ENCODE results near the gene OR51A2. TPM values are rescaled to one million over a fixed set of nuclear protein-coding genes. Genes with fewer than 3 reads are reported as not detected.

OR51A2 gene, protein sequence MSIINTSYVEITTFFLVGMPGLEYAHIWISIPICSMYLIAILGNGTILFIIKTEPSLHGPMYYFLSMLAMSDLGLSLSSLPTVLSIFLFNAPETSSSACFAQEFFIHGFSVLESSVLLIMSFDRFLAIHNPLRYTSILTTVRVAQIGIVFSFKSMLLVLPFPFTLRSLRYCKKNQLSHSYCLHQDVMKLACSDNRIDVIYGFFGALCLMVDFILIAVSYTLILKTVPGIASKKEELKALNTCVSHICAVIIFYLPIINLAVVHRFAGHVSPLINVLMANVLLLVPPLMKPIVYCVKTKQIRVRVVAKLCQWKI
- not detected for total RNA-seq

DNA sequence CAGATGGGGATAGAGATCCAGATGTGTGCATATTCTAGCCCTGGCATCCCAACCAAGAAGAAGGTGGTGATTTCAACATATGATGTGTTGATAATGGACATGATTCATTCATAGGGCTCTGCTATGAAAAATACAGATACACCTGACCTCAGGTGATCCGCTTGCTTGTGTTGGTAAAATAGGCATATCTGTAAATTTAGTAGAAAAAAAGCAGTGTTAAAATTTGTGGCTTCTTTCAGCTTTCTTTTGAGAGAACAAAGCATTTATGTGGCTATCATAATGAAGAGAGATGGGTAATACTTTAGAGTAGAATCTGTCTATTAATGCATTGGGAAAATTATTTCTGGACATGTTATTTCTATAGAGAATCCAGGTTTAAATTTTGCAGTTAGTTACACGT, at the start of gene OR51A2:
Gene OR51A2, minus strand, starts transcription at position 101 of the 400 bp plus-strand sequence. Its CDS starts 0 bp downstream, at position 101.

DNA sequence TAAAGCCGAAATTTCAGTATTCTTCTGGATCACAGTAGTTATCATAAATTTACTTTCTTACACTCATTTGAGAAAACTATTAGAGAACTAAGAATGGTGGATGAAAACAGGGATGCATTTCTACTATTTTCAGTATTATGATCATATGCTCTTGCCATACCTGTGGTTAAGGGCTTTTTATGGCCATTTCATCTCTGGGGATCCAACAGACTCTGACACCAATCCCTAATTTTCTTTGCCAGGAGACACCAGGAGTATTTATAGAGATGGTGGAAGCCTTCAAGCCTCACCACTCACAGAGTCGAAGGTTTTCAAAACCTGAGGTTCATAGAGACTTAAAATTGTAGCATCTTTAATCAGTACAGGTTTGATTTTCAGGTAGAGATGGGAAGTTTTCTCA, 39.0 kb upstream of the OR51A2 start, which contains the start of gene OR51L1:
Gene OR51L1, plus strand, starts transcription at position 301 of the 400 bp plus-strand sequence. CDS start 4,132 bp downstream, outside the sequence.

DNA sequence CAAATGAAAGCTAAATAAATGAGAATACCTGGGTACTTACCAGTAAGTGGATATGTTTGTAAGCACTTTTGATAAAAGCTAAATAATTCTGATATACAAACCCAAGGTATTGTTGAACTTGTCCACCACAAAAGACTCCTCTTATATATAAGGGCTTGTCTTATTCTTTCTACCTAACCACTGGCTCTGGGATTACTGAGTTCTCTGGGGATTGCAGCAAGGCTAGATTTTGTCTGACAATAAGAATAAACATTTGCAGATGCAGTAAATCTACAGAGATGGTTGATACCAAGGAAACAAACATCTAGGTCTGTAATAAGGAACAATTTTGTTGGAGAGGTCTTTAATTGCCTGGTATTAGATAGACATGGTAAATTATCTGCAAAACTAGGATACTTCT, 8.0 kb downstream of the OR51A2 start, which contains the start of gene OR51A4:
Gene OR51A4, minus strand, starts transcription at position 101 of the 400 bp plus-strand sequence. CDS start 505 bp downstream, outside the sequence.

DNA sequence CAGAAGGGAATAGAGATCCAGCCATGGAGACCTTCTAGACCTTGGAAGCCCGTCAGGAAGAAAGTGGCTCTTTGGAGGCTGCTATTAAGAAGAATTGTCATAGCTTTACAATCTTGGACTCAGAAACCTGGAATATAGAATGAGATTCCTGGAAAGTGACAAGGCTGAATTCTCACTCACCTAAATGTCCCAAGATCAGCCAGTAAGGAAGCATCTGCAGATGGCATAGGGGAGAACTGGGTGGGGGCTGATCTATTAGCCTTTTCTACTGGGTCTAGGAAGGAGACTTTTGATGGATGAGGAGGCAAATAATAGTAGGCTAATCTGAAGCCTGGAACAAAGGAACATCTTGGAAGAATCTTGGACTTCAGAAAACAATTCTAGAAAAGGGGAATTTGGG, 31.3 kb downstream of the OR51A2 start, which contains the start of gene OR51G1:
Gene OR51G1, minus strand, starts transcription at position 101 of the 400 bp plus-strand sequence. Its CDS starts 0 bp downstream, at position 101.

DNA sequence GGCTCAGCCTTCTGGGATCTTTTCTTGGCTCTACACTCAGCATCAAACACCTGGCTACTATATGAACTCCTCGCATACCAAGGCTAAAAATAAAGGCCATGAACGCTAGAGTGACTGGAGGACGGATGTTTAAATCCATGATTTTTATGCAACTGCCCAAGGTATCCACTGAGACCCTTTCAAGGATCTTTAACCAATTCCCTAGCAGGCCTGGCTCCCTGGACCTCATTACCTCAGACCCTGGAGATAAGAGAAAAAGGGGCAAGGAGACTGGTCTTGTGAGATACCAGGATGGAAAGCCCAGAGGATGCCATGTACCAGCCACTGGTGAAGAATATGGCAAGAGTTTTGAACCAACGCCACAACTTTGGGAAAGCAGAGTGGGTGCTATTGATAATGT, 36.3 kb downstream of the OR51A2 start, which contains the start of gene OR51G2:
Gene OR51G2, minus strand, starts transcription at position 101 of the 400 bp plus-strand sequence. CDS start 3,687 bp downstream, outside the sequence.

Other genes starting within 250 kb of the OR51A2 start
- gene OR51F1, start 185.8 kb downstream of the OR51A2 start, total RNA-seq, result not detected
- not detected for gene OR52R1, start 151.3 kb downstream of the OR51A2 start, total RNA-seq
- not detected for gene OR51F2, start 134.4 kb downstream of the OR51A2 start, total RNA-seq
- not detected for gene OR51S1, start 106.5 kb downstream of the OR51A2 start, total RNA-seq
- not detected for gene OR51T1, start 73.8 kb downstream of the OR51A2 start, total RNA-seq
- not detected for gene OR51A7, start 51.9 kb downstream of the OR51A2 start, total RNA-seq
- gene OR51G2, start 36.4 kb downstream of the OR51A2 start, total RNA-seq, result not detected
- gene OR51G1, start 31.4 kb downstream of the OR51A2 start, total RNA-seq, result not detected
- not detected for gene OR51A4, start 8.1 kb downstream of the OR51A2 start, total RNA-seq
- not detected for gene OR51L1, start 39.1 kb upstream of the OR51A2 start, total RNA-seq
- gene OR52J3, start 90.8 kb upstream of the OR51A2 start, total RNA-seq, result not detected
- gene OR52E2, start 103.9 kb upstream of the OR51A2 start, total RNA-seq, result not detected
- not detected for gene OR52E1, start 113.9 kb upstream of the OR51A2 start, total RNA-seq
- gene OR52A5, start 182.6 kb upstream of the OR51A2 start, total RNA-seq, result not detected
- not detected for gene OR52A1, start 199.0 kb upstream of the OR51A2 start, total RNA-seq
- gene OR51V1, start 245.0 kb upstream of the OR51A2 start, total RNA-seq, result not detected

Data from activated naive CD4-positive, alpha-beta T cell treated with anti-CD3 and anti-CD28 coated beads, Interleukin-2, amount 10 ng/mL, durations not matched to agents 5 hours and 36 hours (primary cell).